Erythroblast (primary cell): ENCODE results near the gene ANKAR.

Source experiments
- DNase-seq, 2 experiments: peaks; one replicate each; lab custom pipeline; 2025; lab: John Stamatoyannopoulos, UW
- GATA1 ChIP-seq: IDR thresholded peaks from 2 replicates; pipeline ENCODE4 v1.6.1; 2011; ENCODE audit warnings: low read depth, mild to moderate bottlenecking, control low read depth, low read length, moderate library complexity
- POLR2A ChIP-seq: IDR thresholded peaks from 2 replicates; pipeline ENCODE4 v1.6.1; 2011; ENCODE audit warnings: mild to moderate bottlenecking, low read length

ANKAR gene

GRCh38 chr2:189674374-189675112 lies at the start of gene ANKAR:
TSS of gene ANKAR (plus strand) at chr2:189674670. CDS start at chr2:189676491, 1,821 bp downstream.
- peak; percentile 92 to 95 for DNase-seq
- TF ChIP-seq POLR2A, result peak; percentile 81
- no peak for TF ChIP-seq GATA1

- DNase-seq, result no peak
- no peak for TF ChIP-seq GATA1
- TF ChIP-seq POLR2A, result no peak
Observed at GRCh38 chr2:189625636-189626035, 48.8 kb upstream of the ANKAR start.

GRCh38 chr2:189627789-189628188 lies 46.7 kb upstream of the ANKAR start:
- TF ChIP-seq POLR2A (no peak), GATA1 (no peak)
- DNase-seq, result no peak

GRCh38 chr2:189628817-189629530 lies 45.5 kb upstream of the ANKAR start:
- DNase-seq, result peak; percentile 42 to 64
- TF ChIP-seq GATA1, result no peak
- no peak for TF ChIP-seq POLR2A

GRCh38 chr2:189629531-189630453 lies 44.7 kb upstream of the ANKAR start:
- TF ChIP-seq POLR2A (no peak), GATA1 (no peak)
- no peak for DNase-seq

- TF ChIP-seq GATA1 (no peak), POLR2A (no peak)
- no peak for DNase-seq
Observed at GRCh38 chr2:189631849-189632248, 42.6 kb upstream of the ANKAR start.

- DNase-seq, result peak; percentile 59 to 78
- TF ChIP-seq POLR2A (no peak), GATA1 (no peak)
Observed at GRCh38 chr2:189633392-189633811, 41.1 kb upstream of the ANKAR start.

GRCh38 chr2:189635353-189635752 lies 39.1 kb upstream of the ANKAR start:
- TF ChIP-seq POLR2A (no peak), GATA1 (no peak)
- no peak for DNase-seq

GRCh38 chr2:189638301-189639006 lies 36.0 kb upstream of the ANKAR start:
- no peak for DNase-seq
- TF ChIP-seq POLR2A (no peak), GATA1 (no peak)

- DNase-seq, result no peak
- TF ChIP-seq POLR2A (no peak), GATA1 (no peak)
Observed at GRCh38 chr2:189639007-189639609, 35.4 kb upstream of the ANKAR start.

GRCh38 chr2:189641002-189641401 lies 33.5 kb upstream of the ANKAR start:
- DNase-seq, result no peak
- no peak for TF ChIP-seq GATA1
- TF ChIP-seq POLR2A, result no peak

- DNase-seq, result peak; percentile 14 to 39
- no peak for TF ChIP-seq GATA1
- no peak for TF ChIP-seq POLR2A
Observed at GRCh38 chr2:189641590-189641989, 32.9 kb upstream of the ANKAR start.
